SK-N-MC (cell line): ENCODE measurements around the gene EMSY.

ENCODE experiments used
- EZH2 ChIP-seq: fragments of 200-600 bp; sonication (generic); IDR thresholded peaks from one replicate; pipeline ENCODE4 v1.6.1; 2017; ENCODE audit warnings: antibody characterized with exemption
- FOXP2 ChIP-seq: optimal IDR thresholded peaks from 2 replicates; pipeline ENCODE3; 2011; ENCODE audit warnings: mild to moderate bottlenecking, moderate library complexity; ENCODE audit not compliant: insufficient read depth; ENCODE audit errors: extremely low read length, control extremely low read depth
- POLR2AphosphoS5 ChIP-seq: IDR thresholded peaks from 2 replicates; pipeline ENCODE4 v1.6.1; 2012; ENCODE audit warnings: mild to moderate bottlenecking, low read depth, low read length, borderline replicate concordance

GRCh38 chr11:76524919-76525318 is 80.1 kb downstream of the EMSY start:
- TF ChIP-seq EZH2 = no peak
- no peak for TF ChIP-seq POLR2AphosphoS5
- TF ChIP-seq FOXP2 = no peak
